A673 (cell line): Measurements from ENCODE around the gene MBD3. TPM values are rescaled to one million over a fixed set of nuclear protein-coding genes. Genes with fewer than 3 reads are reported as not detected.

Source experiments
- BruUV-seq: library from RNA; stranded (reverse); fragments of 400-500 nt; replicated peaks from 2 replicates; lab custom pipeline; 2021; lab: Mats Ljungman, UMichigan
- CTCF ChIA-PET: fragments of 300-600 bp; sonication (Branson Sonifier 250); formaldehyde crosslinking; loops from one replicate; lab custom pipeline; 2022; ENCODE audit warnings: antibody characterized with exemption; lab: Charles Lee
- POLR2A ChIA-PET: fragments of 300-600 bp; sonication (Branson Sonifier 250); formaldehyde crosslinking; loops from one replicate; lab custom pipeline; 2022; ENCODE audit warnings: antibody characterized with exemption; ENCODE audit not compliant: low non-redundant PET; lab: Charles Lee
- DNase-seq: peaks from one replicate; pipeline ENCODE4 v3.0.0-alpha.2; 2015; ENCODE audit warnings: low spot score
- H3K27ac ChIP-seq: fragments of 200-600 bp; sonication (generic); 2 replicates; pipeline ENCODE4 v1.5.1; 2016; ENCODE audit warnings: mixed run types, low read depth, mild to moderate bottlenecking, mixed read lengths, antibody characterized with exemption, low read length; ENCODE audit not compliant: poor library complexity, severe bottlenecking
- H3K27me3 ChIP-seq: fragments of 200-600 bp; sonication (generic); replicated peaks from 2 replicates; pipeline ENCODE4 v1.6.1; 2017; ENCODE audit warnings: mixed run types, low read depth, mild to moderate bottlenecking, mixed read lengths, antibody characterized with exemption, low read length; ENCODE audit not compliant: insufficient read depth, poor library complexity
- H3K36me3 ChIP-seq: fragments of 200-600 bp; sonication (generic); 2 replicates; pipeline ENCODE4 v1.6.1; 2016; ENCODE audit warnings: mixed run types, mild to moderate bottlenecking, mixed read lengths, antibody characterized with exemption, low read length; ENCODE audit not compliant: insufficient read depth, poor library complexity, severe bottlenecking
- H3K4me1 ChIP-seq: fragments of 200-600 bp; sonication (generic); 2 replicates; pipeline ENCODE4 v1.6.1; 2017; ENCODE audit warnings: mixed run types, mild to moderate bottlenecking, mixed read lengths, antibody characterized with exemption, low read length; ENCODE audit not compliant: insufficient read depth, poor library complexity, severe bottlenecking
- H3K4me3 ChIP-seq: fragments of 200-600 bp; sonication (generic); 2 replicates; pipeline ENCODE4 v1.5.1; 2016; ENCODE audit warnings: low read depth, mixed run types, mild to moderate bottlenecking, mixed read lengths, low read length; ENCODE audit not compliant: poor library complexity, severe bottlenecking
- H3K9me3 ChIP-seq: fragments of 200-600 bp; sonication (generic); 2 replicates; pipeline ENCODE4 v1.6.1; 2016; ENCODE audit warnings: mixed run types, low read depth, mild to moderate bottlenecking, mixed read lengths, antibody characterized with exemption, low read length; ENCODE audit not compliant: poor library complexity, severe bottlenecking
- CTCF ChIP-seq: fragments of 300-800, 200-600 bp; sonication (generic); conservative IDR thresholded peaks from 2 replicates; pipeline ENCODE4 v1.5.1; 2017; ENCODE audit warnings: low read depth, mild to moderate bottlenecking, antibody characterized with exemption, low read length, moderate library complexity, mixed read lengths
- EZH2 ChIP-seq: fragments of 200-600 bp; sonication (generic); IDR thresholded peaks from 2 replicates; pipeline ENCODE4 v1.6.1; 2017; ENCODE audit warnings: borderline replicate concordance, low read depth, mild to moderate bottlenecking, mixed read lengths, antibody characterized with exemption, low read length; ENCODE audit not compliant: poor library complexity, severe bottlenecking
- intact Hi-C: fragments of 100-400 bp; cut with micrococcal nuclease; formaldehyde crosslinking; loops from one replicate; pipeline ENCODE4 v1.10.0; 2022; ENCODE audit not compliant: unreplicated experiment
- total RNA-seq: library from RNA; stranded (reverse); gene quantifications from 2 replicates; pipeline ENCODE4 v1.2.3, GENCODE V29; 2021

The MBD3 gene
- total RNA-seq, 1 experiment from 2014 or later, result 138 TPM

GRCh38 chr19:1577090-1577928 is 15.4 kb downstream of the MBD3 start:
- no peak for TF ChIP-seq CTCF
- TF ChIP-seq EZH2, result no peak
- Histone ChIP-seq H3K27me3 (no peaks in the 10 kb centered on the region), H3K4me1 (no peaks in the 10 kb centered on the region), H3K9me3 (no peaks in the 10 kb centered on the region), H3K36me3 (peaks cover 52% of the 10 kb centered on the region), H3K4me3 (no peak overlapping the region), H3K27ac (no peak overlapping the region)
- CTCF ChIA-PET, result no interaction called here
- intact Hi-C loops, result no loop called here
- DNase-seq, result no peak
- POLR2A ChIA-PET, result no interaction called here
- no TSS peak for BruUV-seq

- no peaks in the 10 kb centered on the region for H3K27me3 ChIP-seq
- TSS peak; percentile 35 for BruUV-seq
- POLR2A ChIA-PET, result no interaction called here
- TF ChIP-seq CTCF, result no peak
- peaks cover 44% of the 10 kb centered on the region for H3K36me3 ChIP-seq
- no peaks in the 10 kb centered on the region for H3K4me1 ChIP-seq
- no peak overlapping the region for H3K27ac ChIP-seq
- no peak for DNase-seq
- H3K4me3 ChIP-seq, result no peak overlapping the region
- intact Hi-C loops, result no loop called here
- CTCF ChIA-PET, result no interaction called here
- no peaks in the 10 kb centered on the region for H3K9me3 ChIP-seq
Observed at GRCh38 chr19:1576242-1577089, 16.2 kb downstream of the MBD3 start.

- Histone ChIP-seq H3K36me3 (peaks cover 35% of the 10 kb centered on the region), H3K27me3 (no peaks in the 10 kb centered on the region), H3K4me3 (no peak overlapping the region), H3K9me3 (no peaks in the 10 kb centered on the region), H3K27ac (no peak overlapping the region), H3K4me1 (no peaks in the 10 kb centered on the region)
- no peak for TF ChIP-seq CTCF
- no TSS peak for BruUV-seq
- CTCF ChIA-PET, result no interaction called here
- no peak for DNase-seq
- POLR2A ChIA-PET, result no interaction called here
- intact Hi-C loops, result no loop called here
Observed at GRCh38 chr19:1575323-1576241, 17.1 kb downstream of the MBD3 start.
